Epithelial cell of proximal tubule (primary cell): ENCODE measurements around the gene RHCG. TPM values are rescaled to one million over a fixed set of nuclear protein-coding genes. Genes with fewer than 3 reads are reported as not detected.
A peak's percentile ranks its signal among the peaks of the same experiment; 100 is the strongest.

ENCODE experiments used
- DNase-seq: peaks from one replicate; pipeline ENCODE4 v3.0.0-alpha.2; 2011; ENCODE audit warnings: low read depth
- H3K4me3 ChIP-seq: 2 replicates; pipeline ENCODE4 v1.5.1; 2011; ENCODE audit warnings: low read depth, mild to moderate bottlenecking, low read length
- CTCF ChIP-seq: conservative IDR thresholded peaks from 2 replicates; pipeline ENCODE4 v1.5.1; 2012; ENCODE audit warnings: low read depth, mild to moderate bottlenecking, low read length
- total RNA-seq: library from RNA; depleted of rRNA; stranded (reverse); fragments of >200 nt; gene quantifications from 2 replicates; pipeline ENCODE4 v1.2.3, GENCODE V29; 2015

The RHCG gene
- total RNA-seq, 1 donor from 2014 or later = not detected

GRCh38 chr15:89497231-89497630 lies 848 bp upstream of the RHCG start:
- TF ChIP-seq CTCF = no peak
- no peak overlapping the region for H3K4me3 ChIP-seq
- DNase-seq = no peak

GRCh38 chr15:89495638-89496145 lies 691 bp downstream of the RHCG start:
- TF ChIP-seq CTCF = no peak
- DNase-seq = no peak
- H3K4me3 ChIP-seq = no peak overlapping the region

- no peak overlapping the region for H3K4me3 ChIP-seq
- DNase-seq = no peak
- peak; percentile 62 for TF ChIP-seq CTCF
Measured at GRCh38 chr15:89494941-89495637, 1.3 kb downstream of the RHCG start.

GRCh38 chr15:89494031-89494430 lies 2.4 kb downstream of the RHCG start:
- DNase-seq = no peak
- no peak for TF ChIP-seq CTCF
- no peak overlapping the region for H3K4me3 ChIP-seq

GRCh38 chr15:89492934-89493631 lies 3.3 kb downstream of the RHCG start:
- no peak for TF ChIP-seq CTCF
- DNase-seq = no peak
- no peak overlapping the region for H3K4me3 ChIP-seq

GRCh38 chr15:89492111-89492641 lies 4.2 kb downstream of the RHCG start:
- TF ChIP-seq CTCF = peak; percentile 57
- DNase-seq = no peak
- no peak overlapping the region for H3K4me3 ChIP-seq
